Cortex of kidney (tissue), 1 donor: ENCODE data around the gene TBX2.
"Not testable (repeated sequence)": the region's sequence is repeated elsewhere in the genome, so short reads cannot be mapped to it uniquely, and the experiment has no call there.

Experiments
- DNase-seq: peaks from one replicate; lab custom pipeline; 2025; lab: John Stamatoyannopoulos, UW

The TBX2 gene

GRCh38 chr17:61431594-61432311 is 32.1 kb downstream of the TBX2 start:
- no peak for DNase-seq

GRCh38 chr17:61436273-61436672 is 36.6 kb downstream of the TBX2 start:
- no peak for DNase-seq

GRCh38 chr17:61436995-61437704 is 37.5 kb downstream of the TBX2 start:
- DNase-seq = no peak

DNA sequence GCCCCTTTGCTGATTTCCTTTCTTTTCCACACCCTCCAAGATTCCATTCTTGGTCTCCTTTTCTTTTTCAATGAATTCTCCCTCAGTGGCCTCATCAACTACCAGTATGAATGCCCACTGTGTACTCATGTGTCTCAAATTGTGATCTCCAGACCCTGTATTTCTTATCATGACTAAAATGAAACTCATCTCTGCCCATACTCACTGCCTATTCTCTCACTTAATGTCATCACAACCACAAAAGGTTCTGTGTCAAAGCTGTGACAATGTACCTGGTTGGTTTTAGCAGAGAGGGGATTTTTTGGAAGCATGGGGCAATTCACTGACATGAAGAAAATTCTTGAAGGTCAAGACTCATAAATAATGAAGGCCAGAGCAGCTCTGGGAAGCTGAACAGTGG is 41.1 kb downstream of the TBX2 start:
- DNase-seq = no peak

- DNase-seq = not testable (repeated sequence)
Measured at GRCh38 chr17:61441507-61441906, 41.9 kb downstream of the TBX2 start.

DNA sequence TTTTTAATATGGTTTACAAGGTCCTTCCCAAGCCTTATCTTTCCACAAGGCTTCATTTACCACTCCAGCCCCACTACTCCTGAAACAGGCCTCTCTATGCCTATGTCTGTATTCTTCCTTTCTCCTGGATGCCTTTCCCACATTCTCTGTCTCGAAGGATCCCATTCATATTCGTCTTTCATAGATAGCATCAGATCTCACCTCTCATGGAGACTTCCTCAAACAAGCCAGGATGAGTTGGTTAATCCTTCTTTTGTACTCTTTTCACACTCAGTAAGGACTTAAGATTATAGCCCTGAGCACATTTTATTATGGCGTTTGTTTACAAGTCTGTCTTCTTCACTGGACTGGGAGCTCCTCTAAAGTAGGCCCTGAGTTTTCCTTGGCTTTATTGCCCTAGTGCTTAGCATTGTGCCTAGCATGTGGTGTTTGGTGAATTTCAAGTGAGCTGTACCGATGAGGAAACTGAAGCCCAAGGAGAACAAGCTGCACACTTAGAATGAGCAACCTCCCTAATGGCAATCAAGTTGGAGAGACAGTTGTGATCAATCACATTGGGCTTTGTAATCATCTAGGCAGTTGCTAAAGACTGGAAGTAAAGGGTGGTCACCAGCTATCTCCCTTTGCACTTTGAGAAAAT is 42.6 kb downstream of the TBX2 start:
- no peak for DNase-seq

DNA sequence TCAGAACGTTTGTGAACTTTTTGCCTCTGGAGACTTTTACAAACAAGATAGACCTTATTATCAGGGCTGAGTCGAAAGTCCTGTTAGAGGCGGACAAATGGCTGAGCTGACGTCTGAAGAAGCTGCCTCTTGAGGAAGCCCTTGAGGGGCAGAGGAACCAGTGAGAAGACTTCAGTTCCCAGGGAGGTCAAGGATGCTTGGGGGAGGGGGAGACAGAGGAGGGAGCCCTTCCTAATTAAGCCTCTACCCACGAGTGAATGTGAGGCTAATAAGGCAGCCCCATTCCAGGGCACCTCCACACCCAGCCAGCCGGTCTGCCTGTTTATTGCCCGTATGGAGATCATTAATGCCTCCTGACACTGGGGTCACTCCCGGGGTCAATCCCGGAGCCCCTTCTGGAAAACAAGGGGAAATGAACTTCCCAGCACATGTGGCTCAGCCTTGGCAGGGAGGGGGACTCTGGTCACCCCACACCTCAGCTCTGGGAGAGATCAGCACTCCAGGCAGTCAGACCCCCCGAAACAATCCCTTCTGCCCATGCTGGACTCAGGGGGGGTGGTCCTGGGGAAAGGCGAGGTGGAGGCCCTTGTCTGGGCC is 43.3 kb downstream of the TBX2 start:
- no peak for DNase-seq

GRCh38 chr17:61443475-61443882 is 43.8 kb downstream of the TBX2 start:
- DNase-seq = no peak

- no peak for DNase-seq
Measured at GRCh38 chr17:61444075-61444474, 44.4 kb downstream of the TBX2 start.

- no peak for DNase-seq
Measured at GRCh38 chr17:61444831-61445230, 45.2 kb downstream of the TBX2 start.

- no peak for DNase-seq
Measured at GRCh38 chr17:61447358-61447757, 47.7 kb downstream of the TBX2 start.

DNA sequence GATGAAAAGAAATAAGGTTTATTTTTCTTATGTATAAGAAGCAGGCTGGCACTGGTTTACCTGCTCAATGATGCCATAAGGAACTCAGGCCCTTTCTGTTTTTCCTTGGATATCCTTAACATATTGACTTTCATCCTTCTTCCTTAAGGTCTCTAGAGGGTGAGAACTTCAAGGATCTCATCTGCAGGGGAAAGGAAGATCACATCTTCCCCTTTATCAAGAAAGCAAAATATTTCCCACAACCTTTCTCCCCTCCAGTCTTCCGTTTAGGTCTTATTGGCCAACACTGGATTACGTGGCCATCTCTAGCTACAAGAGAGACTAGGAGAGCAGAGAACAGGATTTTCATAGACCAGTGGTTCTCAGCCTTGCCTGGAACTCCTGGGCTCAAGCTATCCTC is 48.4 kb downstream of the TBX2 start:
- no peak for DNase-seq

DNA sequence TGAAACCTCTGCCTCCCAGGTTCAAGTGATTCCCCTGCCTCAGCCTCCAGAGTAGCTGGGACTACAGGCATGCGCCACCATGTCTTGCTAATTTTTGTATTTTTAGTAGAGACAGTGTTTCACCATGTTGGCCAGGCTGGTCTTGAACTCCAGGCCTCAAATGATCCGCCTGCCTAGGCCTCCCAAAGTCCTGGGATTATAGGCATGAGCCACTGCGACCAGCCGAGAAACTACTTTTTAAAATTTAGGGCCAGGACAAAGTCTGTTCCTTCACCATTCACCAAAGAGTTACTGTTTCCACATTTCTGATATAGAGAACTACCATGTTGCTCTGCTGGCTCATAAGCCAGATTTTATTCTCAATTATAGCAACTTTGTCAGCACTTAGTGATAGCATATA is 49.5 kb downstream of the TBX2 start:
- DNase-seq = not testable (repeated sequence)

GRCh38 chr17:61449707-61450640 is 50.3 kb downstream of the TBX2 start:
- no peak for DNase-seq

GRCh38 chr17:61450641-61451537 is 51.2 kb downstream of the TBX2 start:
- no peak for DNase-seq

DNA sequence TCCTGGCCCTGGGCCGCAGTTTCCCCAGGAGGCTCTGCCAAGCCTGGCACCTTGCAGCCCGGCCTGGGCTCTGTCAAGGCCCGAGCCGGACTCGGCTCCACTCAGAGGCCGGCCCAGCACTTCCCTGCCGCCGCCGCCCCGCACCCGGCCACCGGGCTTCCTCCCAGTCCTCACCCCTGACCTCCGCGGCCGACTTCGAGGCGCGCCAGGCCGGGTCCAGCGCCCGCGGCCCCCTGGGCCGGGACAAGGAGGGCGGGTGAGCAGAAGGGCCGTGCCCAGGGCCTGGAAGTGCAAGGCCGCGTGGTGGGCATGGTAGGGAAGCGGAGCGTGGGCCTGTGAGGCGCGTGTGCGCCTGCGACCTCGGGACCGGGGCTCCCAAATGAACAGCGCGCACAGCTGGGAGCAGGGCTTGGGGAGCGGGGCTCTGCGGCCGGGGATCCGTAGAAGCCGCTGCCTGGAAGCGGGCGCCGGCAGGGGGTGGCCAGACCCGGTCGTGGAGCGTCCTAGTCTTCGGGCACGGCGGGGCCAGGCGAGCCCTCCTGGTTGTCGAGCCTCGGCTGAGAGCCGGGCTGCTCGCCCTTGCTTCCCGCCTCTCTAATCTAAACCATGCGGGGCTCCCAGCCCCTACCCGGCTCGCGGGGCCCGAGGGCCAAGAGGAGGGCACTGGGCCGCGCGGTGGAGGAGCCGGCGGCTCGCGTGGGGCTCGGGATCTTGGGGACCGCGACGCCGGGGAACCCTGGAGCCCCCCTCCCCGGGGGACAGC is 52.1 kb downstream of the TBX2 start:
- DNase-seq = no peak

DNA sequence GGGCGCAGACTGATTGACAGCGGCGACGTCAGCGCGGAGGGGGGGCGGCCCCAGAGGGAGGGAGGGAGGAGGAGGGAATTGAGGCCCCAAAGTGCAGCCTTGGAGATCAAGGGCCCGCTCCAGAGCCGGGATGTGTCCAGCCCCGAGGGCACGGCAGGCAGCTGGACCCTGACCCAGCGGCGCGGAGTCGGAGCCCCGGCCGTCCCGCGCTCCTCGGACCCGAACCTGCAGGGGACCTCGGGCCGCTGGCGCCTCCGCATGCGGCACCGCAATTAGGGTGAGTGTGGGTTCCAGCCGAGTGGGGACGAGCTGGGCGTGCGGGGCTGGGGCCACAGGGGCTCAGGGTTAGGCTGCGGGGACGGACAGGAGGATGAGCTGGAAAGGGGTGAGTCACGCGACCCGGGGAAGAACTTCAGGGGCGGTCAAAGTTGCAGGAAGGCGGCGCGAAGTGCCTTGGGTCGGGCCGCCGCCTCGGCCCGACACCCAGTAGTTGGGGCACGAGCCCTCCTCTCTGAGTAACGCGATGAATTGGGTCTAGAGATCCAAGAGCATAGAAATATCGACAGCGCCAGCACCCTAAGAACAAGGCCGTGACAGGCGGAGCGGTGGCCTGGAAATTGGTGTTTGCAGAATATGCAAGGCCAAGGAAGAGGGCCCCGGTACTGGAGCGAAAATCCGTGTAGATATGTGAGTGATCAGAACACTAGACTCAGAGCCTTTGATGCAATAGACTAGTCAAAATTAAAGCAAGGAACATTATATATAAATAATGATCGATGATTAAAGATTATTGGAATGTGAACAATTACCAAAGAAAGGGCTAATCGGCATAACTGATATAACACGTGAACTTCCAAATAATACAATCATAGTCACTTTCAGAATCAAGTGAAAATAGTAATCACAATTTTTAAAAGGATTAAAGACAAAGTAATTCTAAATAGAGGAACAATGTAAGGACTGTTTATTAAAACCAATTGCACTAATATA is 53.0 kb downstream of the TBX2 start, which contains the start of gene TBX4:
TBX4 (plus strand) TSS at position 122 of the 990 bp plus-strand sequence. CDS start 4,069 bp downstream, outside the sequence.
- no peak for DNase-seq
